SU-DHL-6 (cell line): ENCODE data around the gene HBZ.
"Not testable (repeated sequence)": the region's sequence is repeated elsewhere in the genome, so short reads cannot be mapped to it uniquely, and the experiment has no call there.

Experiments used
- H2AFZ ChIP-seq: fragments of 200-600 bp; sonication (generic); 2 replicates; pipeline ENCODE4 v1.6.1; 2014; ENCODE audit warnings: low read depth, mild to moderate bottlenecking, moderate library complexity, mixed read lengths, antibody characterized with exemption, low read length; ENCODE audit not compliant: severe bottlenecking
- H3F3A ChIP-seq: fragments of 200-600 bp; shearing (Covaris generic); 2 replicates; pipeline ENCODE4 v1.6.0; 2016; ENCODE audit warnings: antibody characterized with exemption, mild to moderate bottlenecking; ENCODE audit not compliant: insufficient read depth
- H3K27ac ChIP-seq: fragments of 200-600 bp; sonication (generic); 2 replicates; pipeline ENCODE4 v1.5.1; 2016; ENCODE audit warnings: low read depth, mild to moderate bottlenecking, low read length, moderate library complexity, mixed read lengths
- H3K27me3 ChIP-seq: fragments of 200-600 bp; sonication (generic), shearing (Covaris generic); 2 replicates; pipeline ENCODE4 v1.6.0; 2014; ENCODE audit warnings: mild to moderate bottlenecking, low read length
- H3K36me3 ChIP-seq: fragments of 200-600 bp; sonication (generic); 2 replicates; pipeline ENCODE4 v1.6.1; 2014; ENCODE audit warnings: mild to moderate bottlenecking, low read length, mixed read lengths
- H3K4me2 ChIP-seq: fragments of 300-600, 200-600 bp; shearing (Covaris generic), sonication (generic); 2 replicates; pipeline ENCODE4 v1.6.0; 2014; ENCODE audit warnings: low read length, low read depth, mild to moderate bottlenecking; ENCODE audit not compliant: poor library complexity, severe bottlenecking
- H3K4me3 ChIP-seq: fragments of 200-600 bp; sonication (generic); 2 replicates; pipeline ENCODE4 v1.5.1; 2014; ENCODE audit warnings: antibody characterized with exemption, low read length, mild to moderate bottlenecking, mixed read lengths; ENCODE audit not compliant: insufficient read depth, poor library complexity, severe bottlenecking
- H3K79me2 ChIP-seq: fragments of 200-600 bp; sonication (generic); 2 replicates; pipeline ENCODE4 v1.6.1; 2014; ENCODE audit warnings: mild to moderate bottlenecking, low read length, moderate library complexity; ENCODE audit not compliant: insufficient read depth
- H3K9ac ChIP-seq: fragments of 200-600 bp; sonication (generic); 2 replicates; pipeline ENCODE4 v1.7.0; 2014; ENCODE audit warnings: mild to moderate bottlenecking, low read length
- H3K9me2 ChIP-seq: fragments of 200-600 bp; sonication (generic); replicated peaks from 2 replicates; pipeline ENCODE4 v1.6.1; 2014; ENCODE audit warnings: low read length; ENCODE audit not compliant: insufficient read depth
- H3K9me3 ChIP-seq: fragments of 200-600 bp; sonication (generic); 2 replicates; pipeline ENCODE4 v1.6.1; 2014; ENCODE audit warnings: low read length, mixed read lengths; ENCODE audit not compliant: insufficient read depth
- H4K20me1 ChIP-seq: fragments of 200-600 bp; sonication (generic); 2 replicates; pipeline ENCODE4 v1.6.1; 2014; ENCODE audit warnings: low read depth, mild to moderate bottlenecking, antibody characterized with exemption, low read length, moderate library complexity, mixed read lengths
- CTCF ChIP-seq: fragments of 200-600 bp; sonication (generic); IDR thresholded peaks from one replicate; pipeline ENCODE4 v1.5.1; 2017; ENCODE audit warnings: antibody characterized with exemption, mild to moderate bottlenecking, low read length, moderate library complexity; ENCODE audit not compliant: insufficient read depth, poor library complexity, severe bottlenecking
- EZH2phosphoT487 ChIP-seq: fragments of 200-600 bp; sonication (generic), shearing (Covaris generic); conservative IDR thresholded peaks from 2 replicates; pipeline ENCODE4 v1.6.1; 2018; ENCODE audit warnings: mild to moderate bottlenecking, antibody characterized with exemption, low read length, moderate library complexity, mixed read lengths

Gene HBZ

GRCh38 chr16:194516-194915 lies 42.1 kb downstream of the HBZ start:
- H2AFZ ChIP-seq: no peak overlapping the region
- no peak overlapping the region for H3K4me3 ChIP-seq
- H3K9me3 ChIP-seq: no peaks in the 10 kb centered on the region
- H4K20me1 ChIP-seq: no peaks in the 10 kb centered on the region
- no peaks in the 10 kb centered on the region for H3K9me2 ChIP-seq
- TF ChIP-seq CTCF (no peak), EZH2phosphoT487 (no peak)
- no peak overlapping the region for H3K4me2 ChIP-seq
- no peak overlapping the region for H3K9ac ChIP-seq
- H3K27me3 ChIP-seq: no peaks in the 10 kb centered on the region
- no peak overlapping the region for H3K27ac ChIP-seq
- H3K79me2 ChIP-seq: no peaks in the 10 kb centered on the region
- no peaks in the 10 kb centered on the region for H3F3A ChIP-seq
- H3K36me3 ChIP-seq: peaks cover 9% of the 10 kb centered on the region; the same call in 1 of the 2 replicates

GRCh38 chr16:200388-200787 lies 47.9 kb downstream of the HBZ start:
- Histone ChIP-seq H3K4me2 (no peak overlapping the region), H4K20me1 (no peaks in the 10 kb centered on the region), H3K9ac (no peak overlapping the region), H3F3A (no peaks in the 10 kb centered on the region), H2AFZ (no peak overlapping the region), H3K79me2 (no peaks in the 10 kb centered on the region), H3K4me3 (no peak overlapping the region), H3K9me3 (no peaks in the 10 kb centered on the region), H3K27ac (no peak overlapping the region), H3K36me3 (peaks cover 13% of the 10 kb centered on the region; the same call in 1 of the 2 replicates), H3K27me3 (no peaks in the 10 kb centered on the region), H3K9me2 (no peaks in the 10 kb centered on the region)
- TF ChIP-seq CTCF: no peak
- no peak for TF ChIP-seq EZH2phosphoT487

GRCh38 chr16:203246-203645 lies 50.8 kb downstream of the HBZ start:
- Histone ChIP-seq H3F3A (no peaks in the 10 kb centered on the region), H3K9me2 (no peaks in the 10 kb centered on the region), H3K27ac (no peak overlapping the region), H3K9ac (no peak overlapping the region), H4K20me1 (no peaks in the 10 kb centered on the region), H3K79me2 (no peaks in the 10 kb centered on the region), H3K36me3 (peaks cover 26% of the 10 kb centered on the region; the same call in 1 of the 2 replicates), H2AFZ (no peak overlapping the region), H3K4me2 (no peak overlapping the region), H3K4me3 (no peak overlapping the region), H3K27me3 (no peaks in the 10 kb centered on the region), H3K9me3 (no peaks in the 10 kb centered on the region)
- TF ChIP-seq CTCF (no peak), EZH2phosphoT487 (no peak)

- H3K27me3 ChIP-seq, H3K9me3 ChIP-seq, H3K4me2 ChIP-seq, H3F3A ChIP-seq, H4K20me1 ChIP-seq, H3K9ac ChIP-seq, H3K79me2 ChIP-seq, H2AFZ ChIP-seq, H3K27ac ChIP-seq, H3K4me3 ChIP-seq, H3K9me2 ChIP-seq: not testable (repeated sequence)
- peaks cover 21% of the 10 kb centered on the region; the same call in 1 of the 2 replicates for H3K36me3 ChIP-seq
These were observed 51.6 kb downstream of the HBZ start for GRCh38 chr16:204046-204445.
